Stimulated activated CD4-positive, alpha-beta T cell treated with anti-CD3 and anti-CD28 coated beads, Interleukin-4, amount 100 ng/mL, for 48 hours (primary cell): ENCODE results near the gene PRSS37.

Source experiments
- DNase-seq, 2 donors: peaks; one replicate each; pipeline ENCODE4 v3.0.0-alpha.2; 2020; ENCODE audit warnings: low read depth in 2 of 2

Gene PRSS37

GRCh38 chr7:141788296-141788695, 53.0 kb downstream of the PRSS37 start:
- no peak for DNase-seq
